ENCODE measurements around the gene SYNPO2.

SYNPO2 gene

GRCh38 chr4:119070301-119070700 lies 181.6 kb downstream of the SYNPO2 start:
- DNase-seq, result no peak

DNA sequence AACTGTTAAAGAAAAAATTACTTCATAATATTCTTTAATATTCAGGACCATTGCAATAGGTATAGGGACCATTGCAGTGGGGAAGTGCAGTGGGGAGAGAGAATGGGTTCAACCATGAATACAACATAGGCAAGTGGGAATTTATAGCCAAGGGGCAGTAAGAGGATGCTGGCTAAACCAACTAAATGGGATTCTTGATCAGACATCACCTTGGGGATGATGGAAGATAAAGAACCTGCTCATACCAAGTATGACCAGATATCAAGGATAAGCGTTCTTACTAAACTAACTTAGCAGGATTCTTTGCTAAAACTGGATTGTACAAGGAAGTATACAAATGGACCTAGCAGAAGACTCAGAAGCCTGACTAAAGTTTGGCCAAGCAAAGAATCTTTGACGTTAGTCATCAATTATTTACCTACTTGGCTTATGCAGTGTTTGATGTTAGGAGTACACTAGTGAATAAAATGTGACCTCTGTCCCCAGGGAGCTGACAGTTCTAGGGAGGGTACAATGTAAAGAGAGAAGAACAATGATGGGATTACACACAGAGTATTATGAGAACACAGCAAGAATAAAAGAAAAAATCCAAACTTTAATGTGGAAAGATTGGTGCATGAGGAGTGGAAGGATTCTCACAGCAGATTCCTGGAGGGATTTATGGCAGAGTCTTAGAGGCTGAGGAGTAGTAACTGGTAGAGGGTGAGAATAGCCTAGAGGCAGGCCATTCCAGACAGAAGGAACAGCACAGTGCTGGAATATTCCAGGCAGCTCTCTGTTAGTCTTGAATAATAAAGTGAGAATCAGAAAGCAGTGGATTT lies 192.3 kb downstream of the SYNPO2 start:
- DNase-seq, result no peak

DNA sequence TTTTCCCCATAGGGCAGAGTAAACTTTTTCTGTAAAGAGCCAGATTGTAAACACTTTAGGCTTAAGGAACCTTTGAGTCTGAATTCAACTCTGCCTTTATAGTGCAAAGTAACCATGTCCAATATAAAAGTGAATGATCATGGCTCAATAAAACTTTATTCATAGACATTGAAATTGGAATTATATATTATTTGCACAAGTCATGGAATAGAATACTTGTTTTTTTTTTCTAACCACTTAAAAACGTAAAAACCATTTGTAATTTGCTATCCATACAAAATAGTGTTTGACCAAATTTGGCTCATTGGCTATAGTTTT lies 192.8 kb downstream of the SYNPO2 start:
- DNase-seq, result no peak

DNA sequence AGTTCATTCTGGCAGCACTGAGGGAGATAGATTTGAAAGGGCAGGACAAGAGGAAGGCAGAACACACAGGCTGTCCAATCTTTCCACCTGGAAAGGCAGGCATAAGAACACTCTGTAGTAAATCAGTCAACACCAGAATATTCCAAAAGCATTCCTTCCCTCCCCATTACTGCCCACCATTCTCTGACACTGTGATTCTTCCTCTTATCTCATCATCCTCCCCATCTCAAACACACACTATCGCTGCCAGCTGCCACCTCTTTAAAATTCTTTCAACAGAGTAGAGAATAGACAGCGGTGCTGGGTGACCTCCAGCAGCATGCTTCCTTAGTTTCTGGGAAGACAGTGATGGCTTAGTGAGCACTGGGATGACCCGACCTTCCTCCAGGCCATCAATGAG lies 193.3 kb downstream of the SYNPO2 start:
- no peak for DNase-seq

DNA sequence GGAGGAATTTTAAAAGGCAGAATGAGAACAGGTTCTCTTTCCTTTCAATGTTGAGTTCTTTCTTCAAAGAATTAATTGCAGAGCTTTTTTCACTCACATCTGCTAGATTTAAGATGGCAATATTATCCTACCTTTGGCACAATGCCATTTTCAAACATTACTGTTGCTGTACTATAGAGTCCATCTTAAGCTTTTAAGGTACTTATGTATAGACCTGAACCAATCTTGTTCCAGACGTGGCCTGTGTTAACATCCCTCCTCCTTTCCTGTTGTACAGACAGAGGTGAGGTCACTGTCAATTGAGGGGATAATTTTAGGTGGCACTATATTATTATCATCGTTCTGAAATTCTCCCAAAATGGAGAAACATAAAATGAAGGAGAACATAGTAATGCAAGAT lies 194.0 kb downstream of the SYNPO2 start:
- no peak for DNase-seq

DNA sequence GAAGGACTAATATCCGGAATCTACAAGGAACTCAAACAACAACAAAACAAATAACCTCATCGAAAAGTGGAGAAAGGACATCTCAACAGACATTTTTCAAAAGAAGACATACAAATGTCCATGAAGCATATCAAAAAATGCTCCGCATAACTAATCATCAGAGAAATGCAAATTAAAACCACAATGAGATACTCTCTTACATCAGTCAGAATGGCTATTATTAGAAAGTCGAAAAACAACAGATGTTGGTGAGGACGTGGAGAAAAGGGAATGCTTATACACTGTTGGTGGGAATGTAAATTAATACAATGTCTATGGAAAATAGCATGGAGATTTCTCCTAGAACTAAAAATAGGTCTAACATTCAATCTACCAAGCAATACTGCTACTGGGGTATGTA lies 195.9 kb downstream of the SYNPO2 start:
- no peak for DNase-seq

GRCh38 chr4:119087121-119087520 lies 198.5 kb downstream of the SYNPO2 start:
- DNase-seq, result no peak

- DNase-seq, result no peak
These were observed 199.0 kb downstream of the SYNPO2 start for GRCh38 chr4:119087656-119088055.

DNA sequence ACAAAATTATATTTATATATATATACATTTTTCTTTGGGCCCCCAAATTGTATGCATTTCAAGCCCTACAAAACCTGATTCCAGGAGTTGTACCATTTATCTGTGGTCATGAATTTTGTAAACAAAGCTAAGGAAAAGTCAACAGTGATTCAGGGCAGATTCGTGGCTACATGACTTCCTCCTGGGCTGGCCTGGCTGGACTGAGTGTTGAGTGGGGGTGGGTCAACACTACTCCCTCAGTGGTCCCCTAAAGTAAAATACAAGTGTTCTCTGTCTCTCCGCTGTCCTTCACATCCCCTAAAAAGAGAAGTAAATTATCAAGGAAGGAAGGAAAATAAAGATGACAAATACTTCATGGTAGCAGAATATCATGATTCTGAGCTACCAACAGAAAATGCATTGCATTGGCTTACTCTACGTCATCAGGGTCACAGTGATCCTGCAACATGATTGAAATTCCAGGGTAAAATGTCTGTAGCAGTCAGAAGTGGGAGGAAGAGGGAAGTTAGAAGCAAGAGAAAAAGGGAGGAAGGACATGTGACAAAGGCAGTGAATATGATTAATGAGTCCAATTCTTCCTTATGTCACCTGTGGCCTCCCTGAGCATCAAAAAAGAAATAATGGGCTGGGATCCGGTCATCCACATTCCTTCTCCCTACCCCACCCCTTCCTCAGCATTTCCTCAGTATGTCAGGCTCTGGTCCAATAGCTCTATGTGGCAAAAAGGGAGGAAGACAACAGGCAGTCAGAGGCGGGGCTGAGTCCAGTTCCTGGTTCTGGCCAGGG lies 204.6 kb downstream of the SYNPO2 start:
- DNase-seq, result no peak

GRCh38 chr4:119097282-119097900 lies 208.7 kb downstream of the SYNPO2 start:
- no peak for DNase-seq

GRCh38 chr4:119098306-119098705 lies 209.7 kb downstream of the SYNPO2 start:
- no peak for DNase-seq

DNA sequence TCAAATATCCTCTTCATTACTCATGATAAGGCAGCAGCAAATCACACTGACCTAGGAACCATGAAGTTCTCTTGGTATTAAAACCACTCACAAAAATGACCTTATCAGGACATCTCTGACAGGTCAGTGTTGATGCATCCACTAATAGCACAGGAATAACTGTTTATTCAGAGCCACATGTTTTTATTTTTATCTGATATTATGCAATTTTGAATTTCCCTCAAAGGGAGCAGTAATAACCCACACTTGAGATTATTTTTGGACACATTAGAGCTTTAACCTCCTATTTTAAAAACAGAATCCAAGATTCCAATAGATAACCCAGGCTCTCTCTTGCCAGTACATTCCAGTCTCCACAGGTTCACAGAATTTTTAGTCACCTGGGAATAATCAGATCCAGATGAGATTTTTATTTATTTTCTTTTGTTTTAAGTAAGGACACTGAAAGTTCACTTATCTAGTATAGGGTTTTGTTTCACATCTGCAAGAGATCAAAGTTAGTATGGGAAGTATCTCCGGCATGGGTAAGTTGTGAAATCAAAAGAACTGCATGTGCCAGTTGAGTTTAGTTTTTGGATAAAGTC lies 210.7 kb downstream of the SYNPO2 start:
- DNase-seq, result no peak

GRCh38 chr4:119100655-119101054 lies 212.0 kb downstream of the SYNPO2 start:
- no peak for DNase-seq

- DNase-seq, result no peak
These were observed 214.6 kb downstream of the SYNPO2 start for GRCh38 chr4:119103263-119103662.

- no peak for DNase-seq
These were observed 216.1 kb downstream of the SYNPO2 start for GRCh38 chr4:119104644-119105273.

GRCh38 chr4:119105605-119106004 lies 217.0 kb downstream of the SYNPO2 start:
- DNase-seq, result no peak

GRCh38 chr4:119106036-119107000 lies 217.7 kb downstream of the SYNPO2 start:
- DNase-seq, result no peak

- DNase-seq, result no peak
These were observed 221.5 kb downstream of the SYNPO2 start for GRCh38 chr4:119110121-119110520.

All from CD4-positive, alpha-beta T cell treated with Interleukin-17A for 4 hours (primary cell).